GM18517 (cell line): ENCODE data around the gene SRP72.

Source experiments
- ATAC-seq: cut with Tn5 transposase; IDR thresholded peaks from one replicate; pipeline ENCODE4 v1.9.1; 2021; ENCODE audit warnings: mild to moderate bottlenecking, moderate library complexity; ENCODE audit not compliant: unreplicated experiment

Gene SRP72

GRCh38 chr4:56540826-56541225 is 73.4 kb downstream of the SRP72 start:
- ATAC-seq, result no peak

- peak; percentile 85 for ATAC-seq
These were observed 77.2 kb downstream of the SRP72 start for GRCh38 chr4:56544573-56545131.

GRCh38 chr4:56550642-56551041 is 83.2 kb downstream of the SRP72 start:
- no peak for ATAC-seq

GRCh38 chr4:56551516-56551915 is 84.1 kb downstream of the SRP72 start:
- ATAC-seq, result no peak

- ATAC-seq, result no peak
These were observed 84.9 kb downstream of the SRP72 start for GRCh38 chr4:56552273-56552672.
